Smooth muscle cell (in vitro differentiated cells): Measurements from ENCODE around the gene PSMD14. TPM values are rescaled to one million over a fixed set of nuclear protein-coding genes. Genes with fewer than 3 reads are reported as not detected.

ENCODE experiments used
- DNase-seq: peaks from one replicate; lab custom pipeline; 2025; ENCODE audit not compliant: unreplicated experiment; lab: John Stamatoyannopoulos, UW
- H2AFZ ChIP-seq: fragments of 200-600 bp; sonication (generic); 2 replicates; pipeline ENCODE4 v1.6.0; 2016; ENCODE audit warnings: antibody characterized with exemption, low read depth, mild to moderate bottlenecking
- H3F3A ChIP-seq: fragments of 200-600 bp; sonication (generic); 2 replicates; pipeline ENCODE4 v1.6.0; 2017; ENCODE audit warnings: antibody characterized with exemption, low read depth
- H3K27ac ChIP-seq: fragments of 200-600 bp; sonication (generic); 2 replicates; pipeline ENCODE4 v1.5.1; 2016; ENCODE audit warnings: low read depth, mild to moderate bottlenecking
- H3K27me3 ChIP-seq: fragments of 200-600 bp; sonication (generic); 2 replicates; pipeline ENCODE4 v1.6.1; 2016; ENCODE audit warnings: low read depth, mild to moderate bottlenecking
- H3K36me3 ChIP-seq: fragments of 200-600 bp; sonication (generic); 2 replicates; pipeline ENCODE4 v1.5.1; 2016; ENCODE audit warnings: low read depth
- H3K4me1 ChIP-seq: fragments of 200-600 bp; sonication (generic); 2 replicates; pipeline ENCODE4 v1.5.1; 2016; ENCODE audit warnings: low read depth
- H3K4me2 ChIP-seq: fragments of 200-600 bp; sonication (generic); 2 replicates; pipeline ENCODE4 v1.6.0; 2016; ENCODE audit warnings: mild to moderate bottlenecking
- H3K4me3 ChIP-seq: fragments of 200-600 bp; sonication (generic); 2 replicates; pipeline ENCODE4 v1.5.1; 2016; ENCODE audit warnings: mild to moderate bottlenecking
- H3K79me2 ChIP-seq: fragments of 200-600 bp; sonication (generic); 2 replicates; pipeline ENCODE4 v1.6.0; 2016; ENCODE audit warnings: low read depth, mild to moderate bottlenecking
- H3K9ac ChIP-seq: fragments of 200-600 bp; sonication (generic); 2 replicates; pipeline ENCODE4 v1.6.0; 2016; ENCODE audit warnings: low read depth
- H3K9me3 ChIP-seq: fragments of 200-600 bp; sonication (generic); replicated peaks from 2 replicates; pipeline ENCODE4 v1.5.1; 2016; ENCODE audit warnings: low read depth
- H4K20me1 ChIP-seq: fragments of 200-600 bp; sonication (generic); 2 replicates; pipeline ENCODE4 v1.6.0; 2016; ENCODE audit warnings: low read depth
- CTCF ChIP-seq: fragments of 200-600 bp; sonication (generic); IDR thresholded peaks from 2 replicates; pipeline ENCODE4 v1.5.1; 2017; ENCODE audit warnings: borderline replicate concordance, mild to moderate bottlenecking, antibody characterized with exemption; ENCODE audit not compliant: insufficient read depth, poor library complexity, severe bottlenecking
- WGBS: methylation state at CpG from one replicate; pipeline ENCODE4 v1.1.7; 2016; ENCODE audit warnings: low lambda C conversion rate; 5-methylcytosine and 5-hydroxymethylcytosine counted together
- polyA plus RNA-seq: library from polyadenylated mRNA; unstranded; fragments of >200 nt; fragmentation: Nextera tagmentation; extraction: Ambion mirVana; gene quantifications from 2 replicates; pipeline ENCODE4 v1.2.1, GENCODE V29; 2016
- total RNA-seq: library from RNA; depleted of rRNA; stranded (reverse); fragments of >200 nt; gene quantifications from 2 replicates; pipeline ENCODE4 v1.2.3, GENCODE V29; 2014

Gene PSMD14
- total and polyA plus RNA-seq, 2 experiments from 2014 or later, result 69.4 to 123 TPM

- Histone ChIP-seq H3K27me3 (peaks cover 100% of the 10 kb centered on the region), H3K9ac (no peak overlapping the region), H3K4me1 (peaks cover 31% of the 10 kb centered on the region), H3K4me2 (peak overlapping the region; percentile 84), H3K9me3 (no peaks in the 10 kb centered on the region), H3K36me3 (no peaks in the 10 kb centered on the region), H2AFZ (no peak overlapping the region), H3K79me2 (no peaks in the 10 kb centered on the region), H4K20me1 (no peaks in the 10 kb centered on the region), H3F3A (no peaks in the 10 kb centered on the region), H3K4me3 (peak overlapping the region; percentile 38), H3K27ac (no peak overlapping the region)
- WGBS, result 2% methylated on average over 49 of the region's 49 CpGs
- TF ChIP-seq CTCF, result no peak
- DNase-seq, result no peak
Observed at GRCh38 chr2:161418715-161419637, 110.8 kb downstream of the PSMD14 start.

GRCh38 chr2:161419638-161420190, 111.5 kb downstream of the PSMD14 start:
- TF ChIP-seq CTCF, result no peak
- no peak overlapping the region for H3K9ac ChIP-seq
- peaks cover 100% of the 10 kb centered on the region for H3K27me3 ChIP-seq
- H3K9me3 ChIP-seq, result no peaks in the 10 kb centered on the region
- no peak overlapping the region for H3K4me2 ChIP-seq
- 27% methylated on average over 3 of the region's 3 CpGs for WGBS
- H3K36me3 ChIP-seq, result no peaks in the 10 kb centered on the region
- no peak overlapping the region for H3K4me3 ChIP-seq
- H3F3A ChIP-seq, result no peaks in the 10 kb centered on the region
- DNase-seq, result no peak
- no peak overlapping the region for H3K27ac ChIP-seq
- no peaks in the 10 kb centered on the region for H4K20me1 ChIP-seq
- H3K79me2 ChIP-seq, result no peaks in the 10 kb centered on the region
- H2AFZ ChIP-seq, result no peak overlapping the region
- peaks cover 25% of the 10 kb centered on the region for H3K4me1 ChIP-seq

- no peak overlapping the region for H3K27ac ChIP-seq
- H4K20me1 ChIP-seq, result no peaks in the 10 kb centered on the region
- H3F3A ChIP-seq, result no peaks in the 10 kb centered on the region
- no peak for DNase-seq
- WGBS, result 32% methylated on average over 11 of the region's 11 CpGs
- peaks cover 100% of the 10 kb centered on the region for H3K27me3 ChIP-seq
- H3K79me2 ChIP-seq, result no peaks in the 10 kb centered on the region
- H3K36me3 ChIP-seq, result no peaks in the 10 kb centered on the region
- H3K9ac ChIP-seq, result no peak overlapping the region
- no peak overlapping the region for H2AFZ ChIP-seq
- TF ChIP-seq CTCF, result no peak
- H3K4me3 ChIP-seq, result no peak overlapping the region
- H3K4me1 ChIP-seq, result peaks cover 19% of the 10 kb centered on the region
- H3K4me2 ChIP-seq, result no peak overlapping the region
- H3K9me3 ChIP-seq, result no peaks in the 10 kb centered on the region
Observed at GRCh38 chr2:161420406-161421074, 112.3 kb downstream of the PSMD14 start.
